Gastroesophageal sphincter (tissue), 4 donors: Measurements from ENCODE around the gene SDK1. TPM values are rescaled to one million over a fixed set of nuclear protein-coding genes. Genes with fewer than 3 reads are reported as not detected.
A peak's percentile ranks its signal among the peaks of the same experiment; 100 is the strongest.

Experiments
- ATAC-seq: fragments of 150-250 bp; one replicate; pipeline ENCODE4 v1.9.1; 2016; ENCODE audit warnings: mild to moderate bottlenecking, moderate library complexity
- H3K27ac ChIP-seq, 4 donors: fragments of 200-600 bp; sonication (generic) in 3 of 4; 1 replicate in 3 of 4; 2 replicates in 1 of 4; pipeline ENCODE4 v1.5.1; 2016 to 2019
- H3K27me3 ChIP-seq: fragments of 200-600 bp; sonication (generic); one replicate; pipeline ENCODE4 v1.5.1; 2019
- H3K36me3 ChIP-seq, 2 donors: fragments of 200-600 bp; sonication (generic); one replicate each; pipeline ENCODE4 v1.5.1; 2019; ENCODE audit warnings: control low read depth in 1 of 2
- H3K4me1 ChIP-seq, 3 donors: fragments of 200-600 bp; sonication (generic); 1 replicate in 2 of 3; 2 replicates in 1 of 3; pipeline ENCODE4 v1.5.1; 2016 to 2019; ENCODE audit warnings: control low read depth in 2 of 3
- H3K4me3 ChIP-seq, 2 donors: fragments of 200-600 bp; sonication (generic); one replicate each; pipeline ENCODE4 v1.5.1; 2019; ENCODE audit warnings: mild to moderate bottlenecking in 1 of 2, moderate library complexity in 1 of 2
- H3K9me3 ChIP-seq, 3 donors: fragments of 200-600 bp; sonication (generic); one replicate each; pipeline ENCODE4 v1.5.1; 2017 to 2019; ENCODE audit warnings: control low read depth in 2 of 3
- EP300 ChIP-seq: sonication (generic); formaldehyde crosslinking; IDR thresholded peaks from one replicate; pipeline ENCODE4 v1.6.1; 2017; ENCODE audit warnings: antibody characterized with exemption, mild to moderate bottlenecking
- POLR2A ChIP-seq, 2 donors: fragments of 450-650 bp; IDR thresholded peaks; one replicate each; pipeline ENCODE4 v1.6.1; 2017; ENCODE audit warnings: antibody characterized with exemption in 2 of 2, mild to moderate bottlenecking in 2 of 2, moderate library complexity in 1 of 2
- POLR2AphosphoS5 ChIP-seq: sonication (generic); formaldehyde crosslinking; IDR thresholded peaks from one replicate; pipeline ENCODE4 v1.6.1; 2017; ENCODE audit warnings: antibody characterized with exemption
- WGBS, 2 donors: methylation state at CpG; one replicate each; pipeline ENCODE4 v1.1.5; 2018; ENCODE audit warnings: low coverage in 1 of 2; 5-methylcytosine and 5-hydroxymethylcytosine counted together
- total RNA-seq, 4 donors: library from RNA; depleted of rRNA; stranded (reverse); fragments of >200 nt; gene quantifications; one replicate each; pipeline ENCODE4 v1.1.0, GENCODE V29; 2016
- TF ChIP-seq, protein P1 (sequence below), 4 experiments: fragments of 200-600 bp in 2 of 4; fragments of 450-650 bp in 2 of 4; sonication (generic) in 1 of 4; IDR thresholded peaks; one replicate each; pipeline ENCODE4 v1.5.1; 2017 to 2019; ENCODE audit warnings: antibody characterized with exemption in 4 of 4, mild to moderate bottlenecking in 2 of 4, moderate library complexity in 2 of 4

SDK1 gene
- total RNA-seq, 4 donors from 2014 or later: 6.1 to 13.6 (median 8.7) TPM

- no peak for ATAC-seq
- no peaks in the 10 kb centered on the region for H3K27me3 ChIP-seq
- H3K4me3 ChIP-seq: no peak overlapping the region
- 80 to 88% methylated on average over 1 to 22 of the region's 26 CpGs for WGBS, 2 donors
- H3K4me1 ChIP-seq: no peaks in the 10 kb centered on the region
- H3K9me3 ChIP-seq: no peaks in the 10 kb centered on the region
- no peak for TF ChIP-seq EP300
- TF ChIP-seq, protein P1, sequence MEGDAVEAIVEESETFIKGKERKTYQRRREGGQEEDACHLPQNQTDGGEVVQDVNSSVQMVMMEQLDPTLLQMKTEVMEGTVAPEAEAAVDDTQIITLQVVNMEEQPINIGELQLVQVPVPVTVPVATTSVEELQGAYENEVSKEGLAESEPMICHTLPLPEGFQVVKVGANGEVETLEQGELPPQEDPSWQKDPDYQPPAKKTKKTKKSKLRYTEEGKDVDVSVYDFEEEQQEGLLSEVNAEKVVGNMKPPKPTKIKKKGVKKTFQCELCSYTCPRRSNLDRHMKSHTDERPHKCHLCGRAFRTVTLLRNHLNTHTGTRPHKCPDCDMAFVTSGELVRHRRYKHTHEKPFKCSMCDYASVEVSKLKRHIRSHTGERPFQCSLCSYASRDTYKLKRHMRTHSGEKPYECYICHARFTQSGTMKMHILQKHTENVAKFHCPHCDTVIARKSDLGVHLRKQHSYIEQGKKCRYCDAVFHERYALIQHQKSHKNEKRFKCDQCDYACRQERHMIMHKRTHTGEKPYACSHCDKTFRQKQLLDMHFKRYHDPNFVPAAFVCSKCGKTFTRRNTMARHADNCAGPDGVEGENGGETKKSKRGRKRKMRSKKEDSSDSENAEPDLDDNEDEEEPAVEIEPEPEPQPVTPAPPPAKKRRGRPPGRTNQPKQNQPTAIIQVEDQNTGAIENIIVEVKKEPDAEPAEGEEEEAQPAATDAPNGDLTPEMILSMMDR (IDR thresholded peaks at IDR 0.05): no peak
- no peak for TF ChIP-seq POLR2A (IDR thresholded peaks at IDR 0.05)
- no peak for TF ChIP-seq POLR2AphosphoS5
- H3K27ac ChIP-seq: no peak overlapping the region
- H3K36me3 ChIP-seq: no peaks in the 10 kb centered on the region
These were observed 579.4 kb downstream of the SDK1 start for GRCh38 chr7:3880228-3880987.

- H3K9me3 ChIP-seq: no peaks in the 10 kb centered on the region
- no peak for ATAC-seq
- H3K36me3 ChIP-seq: no peaks in the 10 kb centered on the region
- TF ChIP-seq POLR2A (IDR thresholded peaks at IDR 0.05) (no peak), POLR2AphosphoS5 (no peak), EP300 (no peak)
- TF ChIP-seq, protein P1 (IDR thresholded peaks at IDR 0.05): no peak
- H3K27me3 ChIP-seq: no peaks in the 10 kb centered on the region
- 86 to 95% methylated on average over 3 to 4 of the region's 5 CpGs for WGBS, 2 donors
- no peak overlapping the region for H3K4me3 ChIP-seq
- no peaks in the 10 kb centered on the region for H3K4me1 ChIP-seq
- no peak overlapping the region for H3K27ac ChIP-seq
These were observed 581.7 kb downstream of the SDK1 start for GRCh38 chr7:3882782-3883181.

- H3K9me3 ChIP-seq: no peaks in the 10 kb centered on the region
- WGBS, 2 donors: 62% methylated on average over 3 of the region's 6 CpGs; no CpG with 5 or more reads in 1 of the 2 donors
- no peak overlapping the region for H3K27ac ChIP-seq
- no peak for TF ChIP-seq POLR2AphosphoS5
- TF ChIP-seq, protein P1 (IDR thresholded peaks at IDR 0.05): no peak
- TF ChIP-seq EP300: no peak
- no peak for TF ChIP-seq POLR2A (IDR thresholded peaks at IDR 0.05)
- H3K4me1 ChIP-seq: no peaks in the 10 kb centered on the region
- ATAC-seq: no peak
- H3K27me3 ChIP-seq: no peaks in the 10 kb centered on the region
- no peaks in the 10 kb centered on the region for H3K36me3 ChIP-seq
- no peak overlapping the region for H3K4me3 ChIP-seq
These were observed 583.5 kb downstream of the SDK1 start for GRCh38 chr7:3884543-3884942.

GRCh38 chr7:3887096-3887690 is 586.1 kb downstream of the SDK1 start:
- TF ChIP-seq POLR2AphosphoS5: no peak
- TF ChIP-seq POLR2A (IDR thresholded peaks at IDR 0.05): no peak
- no peak overlapping the region for H3K4me3 ChIP-seq
- H3K4me1 ChIP-seq: no peaks in the 10 kb centered on the region
- ATAC-seq: peak; percentile 44
- WGBS, 2 donors: 60 to 67% methylated on average over 4 of the region's 4 CpGs
- no peaks in the 10 kb centered on the region for H3K36me3 ChIP-seq
- no peaks in the 10 kb centered on the region for H3K27me3 ChIP-seq
- peak overlapping the region in 1 of 4 donors; percentile 25 for H3K27ac ChIP-seq
- no peaks in the 10 kb centered on the region for H3K9me3 ChIP-seq

- H3K4me1 ChIP-seq: no peaks in the 10 kb centered on the region
- peak overlapping the region in 2 of 4 donors; percentile 4 to 25 for H3K27ac ChIP-seq
- 33 to 73% methylated on average over 6 to 8 of the region's 8 CpGs for WGBS, 2 donors
- peak; percentile 78 for ATAC-seq
- no peak overlapping the region for H3K4me3 ChIP-seq
- TF ChIP-seq EP300: no peak
- TF ChIP-seq POLR2AphosphoS5: no peak
- TF ChIP-seq, protein P1 (IDR thresholded peaks at IDR 0.05): no peak
- no peak for TF ChIP-seq POLR2A (IDR thresholded peaks at IDR 0.05)
- H3K9me3 ChIP-seq: no peaks in the 10 kb centered on the region
- no peaks in the 10 kb centered on the region for H3K27me3 ChIP-seq
- no peaks in the 10 kb centered on the region for H3K36me3 ChIP-seq
These were observed 587.0 kb downstream of the SDK1 start for GRCh38 chr7:3888096-3888495.
